Fibroblast of upper back skin (primary cell): ENCODE measurements around the gene LRRC3B.
"Not testable (repeated sequence)": the region's sequence is repeated elsewhere in the genome, so short reads cannot be mapped to it uniquely, and the experiment has no call there.

Source experiments
- DNase-seq: peaks from one replicate; pipeline ENCODE4 v3.0.0-alpha.2; 2013

Gene LRRC3B

GRCh38 chr3:26622621-26623418, at the start of gene LRRC3B:
LRRC3B (plus strand) TSS chr3:26622772; CDS start chr3:26709673, 86,901 bp downstream.
- no peak for DNase-seq

- DNase-seq: no peak
Measured at GRCh38 chr3:26574766-26575165, 47.8 kb upstream of the LRRC3B start.

DNA sequence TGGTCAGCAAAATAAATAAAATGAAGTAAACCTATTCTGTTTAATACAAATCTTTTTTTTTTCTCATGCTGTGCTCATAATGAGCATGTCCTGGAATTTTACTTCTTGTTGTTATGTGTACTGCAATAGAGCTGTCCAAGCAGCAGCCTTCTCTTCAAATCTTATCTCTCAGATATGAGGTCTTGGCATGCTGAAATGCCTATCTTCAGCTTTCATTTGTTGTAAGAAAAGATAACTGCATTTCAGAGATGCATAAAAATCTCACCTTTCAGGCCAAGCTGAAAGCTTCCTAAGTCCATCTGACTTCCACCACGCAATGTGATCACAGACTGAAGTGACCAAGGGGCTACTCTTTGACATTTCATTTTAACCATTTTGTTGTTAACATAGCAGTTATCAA, 43.5 kb upstream of the LRRC3B start:
- no peak for DNase-seq

DNA sequence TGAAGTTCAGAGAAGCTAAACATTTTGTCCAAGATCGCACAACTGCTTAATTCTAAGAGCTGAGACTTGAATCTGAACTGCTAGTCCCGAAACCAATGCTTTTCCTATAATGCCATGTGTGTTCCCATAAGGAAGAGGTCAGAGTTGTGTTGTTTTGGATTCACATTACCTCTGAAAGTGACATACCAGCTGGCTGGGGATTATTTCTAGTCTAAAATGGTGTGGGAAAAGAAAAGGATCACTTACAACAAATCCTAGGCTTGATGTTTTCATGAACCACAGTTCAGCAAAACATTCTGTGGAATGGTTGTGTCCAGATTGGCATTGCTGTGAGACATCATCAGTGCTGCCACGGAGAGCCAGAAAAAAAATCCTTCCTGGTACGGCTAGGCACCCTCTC, 35.0 kb upstream of the LRRC3B start:
- no peak for DNase-seq

DNA sequence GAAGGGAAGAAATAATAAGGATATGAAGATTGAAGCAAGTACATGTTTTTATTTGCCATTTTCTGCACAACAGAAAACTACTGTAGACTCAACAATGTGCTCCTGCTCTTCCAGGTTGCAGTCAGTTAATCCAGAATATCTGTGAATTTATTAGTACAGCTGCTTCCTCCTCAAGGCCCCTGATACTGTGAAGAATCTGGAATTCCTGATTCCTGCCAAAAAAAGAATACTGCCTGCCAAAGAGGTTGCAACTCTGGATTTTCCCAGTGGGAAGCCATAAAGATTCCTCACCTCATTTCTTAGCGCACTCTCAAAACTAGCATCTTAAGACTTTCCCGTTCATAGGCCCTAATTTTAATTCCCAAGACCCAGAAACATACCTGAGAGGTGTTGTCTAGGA, 33.6 kb upstream of the LRRC3B start:
- DNase-seq: no peak

DNA sequence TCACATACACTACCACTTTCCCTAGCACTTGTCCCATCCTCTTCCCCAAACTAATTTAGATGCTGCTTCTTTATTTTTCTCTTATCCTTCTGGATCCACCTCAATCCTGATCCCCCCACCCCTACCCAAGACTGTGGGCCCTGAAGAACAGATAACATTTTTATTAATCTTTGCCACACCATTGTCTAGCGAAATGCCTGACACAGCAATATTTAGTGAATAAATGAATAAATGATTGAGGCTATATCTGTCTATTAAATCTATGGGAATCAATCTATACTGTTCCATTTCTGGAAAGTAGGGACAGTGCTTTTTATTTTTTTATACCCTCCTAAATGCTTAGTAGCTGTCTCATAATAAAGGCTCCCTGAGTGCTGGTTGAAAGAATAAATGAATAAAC, 32.9 kb upstream of the LRRC3B start:
- DNase-seq: no peak

DNA sequence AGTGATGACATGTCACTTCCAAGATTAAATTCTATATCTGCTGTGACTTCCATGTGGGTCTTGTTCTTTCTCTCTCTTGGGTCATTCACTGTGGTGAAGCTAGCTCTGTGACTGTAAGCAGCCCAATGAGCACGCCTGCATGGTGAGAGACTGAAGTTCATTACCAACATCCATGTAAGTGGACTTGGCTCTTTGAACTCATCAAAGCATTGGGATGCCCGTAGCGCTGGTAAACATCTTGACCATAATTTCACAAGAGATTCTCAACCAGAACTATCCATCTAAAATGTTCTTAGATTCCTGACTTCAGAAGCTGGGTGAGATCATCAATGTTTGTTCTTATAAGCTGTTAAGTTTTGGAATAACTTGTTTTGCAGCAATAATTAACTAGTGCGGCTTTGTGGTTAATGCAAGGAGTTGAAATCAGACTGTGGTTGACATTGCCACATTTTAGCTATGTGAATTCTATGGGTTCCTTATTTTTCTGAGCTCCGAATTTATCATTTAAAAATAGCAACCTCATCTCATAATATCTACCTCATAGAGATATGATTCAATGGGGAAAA, 31.6 kb upstream of the LRRC3B start:
- no peak for DNase-seq

GRCh38 chr3:26591926-26592325, 30.6 kb upstream of the LRRC3B start:
- no peak for DNase-seq

DNA sequence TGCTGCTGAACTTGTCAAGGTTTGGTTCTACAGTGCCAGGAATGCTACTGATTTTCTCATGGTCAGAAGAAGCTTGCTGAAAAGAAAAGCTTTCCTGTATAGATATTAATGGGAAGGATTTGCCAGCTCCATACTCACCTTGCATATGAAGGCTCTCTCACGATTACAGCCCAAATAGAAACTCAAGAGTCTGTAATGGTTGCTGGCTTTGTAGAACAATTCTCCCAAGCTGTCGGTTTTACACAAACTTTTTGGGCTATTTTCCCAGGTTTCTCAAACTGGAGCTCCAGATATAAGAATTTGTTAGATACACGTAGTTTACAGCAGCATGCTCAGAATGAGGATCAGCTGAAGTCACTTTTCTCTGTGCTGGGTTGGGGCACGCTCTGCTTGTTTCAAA, 30.1 kb upstream of the LRRC3B start:
- DNase-seq: no peak

GRCh38 chr3:26596335-26596734, 26.2 kb upstream of the LRRC3B start:
- no peak for DNase-seq

GRCh38 chr3:26603311-26603710, 19.3 kb upstream of the LRRC3B start:
- not testable (repeated sequence) for DNase-seq

GRCh38 chr3:26603771-26604170, 18.8 kb upstream of the LRRC3B start:
- DNase-seq: not testable (repeated sequence)

DNA sequence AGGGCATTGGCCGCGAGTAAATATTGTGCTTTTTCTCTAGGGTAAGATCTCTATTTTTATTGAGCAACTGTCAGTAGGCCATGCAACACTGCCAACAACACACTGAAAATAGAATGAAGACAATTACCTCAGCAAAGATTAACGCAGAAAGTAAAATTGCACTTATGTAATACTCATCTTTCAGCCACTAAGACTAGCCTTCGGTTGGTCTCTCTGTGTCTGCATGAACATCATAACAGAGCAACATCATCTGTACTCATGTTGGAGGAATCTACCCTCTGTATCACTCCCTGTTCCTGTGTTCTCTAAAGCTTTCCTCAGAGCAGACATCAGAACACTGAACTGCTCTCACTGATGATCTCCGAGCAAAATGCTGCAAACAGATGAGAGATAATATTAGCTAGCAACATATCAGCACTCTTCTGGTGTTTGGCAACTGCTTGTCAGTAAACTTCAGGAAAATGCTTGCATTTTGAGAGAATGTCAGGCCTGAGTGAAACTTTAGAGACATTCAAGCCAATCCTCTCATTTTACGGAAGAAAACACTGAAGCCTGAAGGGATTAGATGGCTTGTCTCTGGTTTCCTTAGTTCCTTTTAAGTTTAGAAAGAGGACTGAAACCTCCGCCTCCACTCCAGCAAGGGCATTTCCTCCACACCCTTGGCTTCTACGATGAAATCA, 8.4 kb upstream of the LRRC3B start:
- no peak for DNase-seq

DNA sequence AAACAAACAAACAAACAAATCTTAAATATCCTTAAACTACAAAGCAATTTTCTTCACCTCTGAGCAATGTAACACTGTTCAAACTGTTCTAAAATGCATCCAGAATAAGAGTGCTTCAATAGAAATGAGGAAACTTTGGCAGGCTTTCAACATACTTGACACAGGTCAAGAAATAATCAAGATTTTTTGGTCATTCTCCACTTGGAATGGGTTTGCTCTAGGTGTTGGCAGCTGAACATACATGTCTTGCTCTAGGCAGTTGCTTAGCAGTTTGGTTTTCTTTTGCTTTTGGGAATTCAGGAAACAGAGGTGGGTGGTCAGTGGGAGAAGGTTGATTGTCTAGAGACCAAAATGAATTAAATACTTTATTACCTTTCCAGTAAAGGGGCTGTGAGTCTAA, 1.4 kb upstream of the LRRC3B start:
- DNase-seq: no peak

DNA sequence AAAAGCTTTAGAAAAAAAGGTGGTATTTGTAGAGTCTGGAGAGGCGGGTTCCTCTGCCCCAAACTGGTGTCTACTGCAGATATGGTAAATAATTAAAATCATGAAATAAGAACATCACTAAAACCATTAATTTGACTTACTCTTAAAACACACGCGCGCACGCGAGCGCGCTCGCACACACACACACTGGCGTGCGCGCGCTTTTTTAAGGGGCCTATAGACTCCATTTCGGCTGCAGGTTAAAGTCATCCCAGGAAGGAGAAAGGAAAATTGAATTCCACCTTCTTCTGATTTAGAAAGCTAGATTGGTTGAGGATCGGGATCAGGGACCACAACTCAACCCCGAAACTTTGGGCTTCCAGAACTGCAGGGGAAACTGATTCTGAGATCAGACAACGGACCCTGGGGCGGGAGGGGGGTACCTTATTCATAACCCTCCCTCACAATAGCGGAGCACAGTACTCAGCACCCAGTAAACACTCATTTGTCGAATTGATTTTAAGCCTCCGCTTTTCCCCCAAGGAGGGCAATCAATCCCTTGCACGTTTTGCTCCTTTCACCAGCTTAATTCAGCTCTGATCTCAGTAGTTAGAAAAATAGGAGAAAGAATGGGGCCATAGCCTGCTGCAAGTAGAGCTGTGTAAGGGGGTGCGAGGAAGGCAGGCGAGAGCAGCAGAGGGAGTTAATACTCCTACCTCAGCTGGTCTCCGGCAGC, 509 bp upstream of the LRRC3B start:
- DNase-seq: no peak

- DNase-seq: no peak
Measured at GRCh38 chr3:26623419-26624208, 1.0 kb downstream of the LRRC3B start.

- DNase-seq: no peak
Measured at GRCh38 chr3:26624209-26624765, 1.7 kb downstream of the LRRC3B start.

- DNase-seq: no peak
Measured at GRCh38 chr3:26625187-26625586, 2.6 kb downstream of the LRRC3B start.

- DNase-seq: no peak
Measured at GRCh38 chr3:26627080-26627479, 4.5 kb downstream of the LRRC3B start.

DNA sequence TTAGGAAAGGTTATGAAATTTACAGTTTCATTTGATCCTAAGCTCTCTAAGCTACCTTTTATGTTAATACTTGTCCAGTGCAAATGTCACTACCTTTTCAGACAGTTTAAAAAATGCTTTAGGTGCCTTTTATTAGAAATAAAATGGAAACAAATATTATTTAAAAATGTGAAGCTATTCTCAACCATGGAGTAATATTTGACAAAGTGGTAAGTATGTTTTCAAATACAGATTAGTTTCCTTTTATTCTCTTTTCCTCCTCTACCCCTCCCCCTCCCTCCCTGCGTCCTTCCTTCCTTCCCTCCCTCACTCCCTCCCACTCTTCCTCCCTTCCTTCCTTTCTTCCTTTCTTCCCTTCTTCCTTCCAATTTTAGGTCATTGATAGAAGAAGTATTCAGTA, 6.3 kb downstream of the LRRC3B start:
- no peak for DNase-seq

DNA sequence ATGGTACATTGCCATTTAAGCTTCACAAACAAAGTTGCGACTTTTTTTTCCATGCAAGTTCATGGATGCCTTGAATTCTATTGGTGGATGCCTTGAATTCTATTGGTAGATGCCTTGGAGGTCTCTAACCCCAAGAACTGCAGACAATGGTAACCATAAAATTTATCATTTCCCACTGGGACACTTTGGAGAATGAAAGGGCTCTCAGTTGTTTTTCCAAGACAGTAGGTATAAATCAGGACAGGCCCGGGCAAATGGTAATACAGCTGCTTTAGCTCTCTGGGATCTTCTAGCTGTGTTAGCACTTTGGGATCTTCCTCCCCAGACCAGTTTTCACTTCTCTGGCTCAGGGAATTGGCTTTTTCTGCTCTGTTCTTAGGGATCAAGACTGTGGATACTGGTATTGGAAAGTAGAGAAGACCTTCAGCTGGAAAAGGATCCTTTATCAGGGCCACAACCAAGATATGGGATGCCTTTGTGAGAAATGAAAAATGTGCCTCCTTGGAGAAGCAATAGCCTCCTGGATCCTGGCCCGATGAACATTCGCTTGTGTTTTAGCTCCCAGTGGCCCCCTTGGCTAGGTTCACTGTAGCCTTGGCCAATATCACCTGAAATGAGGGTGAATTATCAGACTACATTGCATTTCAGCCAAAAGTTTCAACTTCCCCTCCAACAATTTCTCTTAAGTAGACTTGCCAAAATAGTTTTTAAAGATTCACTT, 8.3 kb downstream of the LRRC3B start:
- no peak for DNase-seq

GRCh38 chr3:26631390-26631738, 8.8 kb downstream of the LRRC3B start:
- no peak for DNase-seq
